SW480 (cell line): ENCODE data around the gene MRPL58.

Experiments used
- DNase-seq: peaks from one replicate; pipeline ENCODE4 v3.0.0-alpha.2; 2016; ENCODE audit warnings: low spot score

Gene MRPL58

GRCh38 chr17:75047398-75048098 is 35.1 kb downstream of the MRPL58 start:
- no peak for DNase-seq

- no peak for DNase-seq
These were observed 35.9 kb downstream of the MRPL58 start for GRCh38 chr17:75048249-75048878.

- DNase-seq = no peak
These were observed 36.6 kb downstream of the MRPL58 start for GRCh38 chr17:75049057-75049456.

GRCh38 chr17:75049706-75050105 is 37.2 kb downstream of the MRPL58 start:
- DNase-seq = no peak

- DNase-seq = no peak
These were observed 39.5 kb downstream of the MRPL58 start for GRCh38 chr17:75051941-75052340.

- DNase-seq = peak; percentile 52
These were observed 47.2 kb downstream of the MRPL58 start for GRCh38 chr17:75059369-75060345.

- DNase-seq = no peak
These were observed 48.1 kb downstream of the MRPL58 start for GRCh38 chr17:75060434-75061054.

- no peak for DNase-seq
These were observed 48.6 kb downstream of the MRPL58 start for GRCh38 chr17:75061055-75061438.

- DNase-seq = no peak
These were observed 49.1 kb downstream of the MRPL58 start for GRCh38 chr17:75061618-75062017.

- no peak for DNase-seq
These were observed 50.7 kb downstream of the MRPL58 start for GRCh38 chr17:75063201-75063600.

- no peak for DNase-seq
These were observed 51.2 kb downstream of the MRPL58 start for GRCh38 chr17:75063626-75064025.

- no peak for DNase-seq
These were observed 51.6 kb downstream of the MRPL58 start for GRCh38 chr17:75064040-75064439.

- no peak for DNase-seq
These were observed 52.0 kb downstream of the MRPL58 start for GRCh38 chr17:75064460-75064859.

- no peak for DNase-seq
These were observed 52.5 kb downstream of the MRPL58 start for GRCh38 chr17:75064867-75065561.

GRCh38 chr17:75065562-75066151 is 53.2 kb downstream of the MRPL58 start:
- DNase-seq = no peak

GRCh38 chr17:75067856-75068255 is 55.4 kb downstream of the MRPL58 start:
- DNase-seq = no peak

GRCh38 chr17:75068750-75069149 is 56.3 kb downstream of the MRPL58 start:
- DNase-seq = no peak

- DNase-seq = peak; percentile 55
These were observed 57.3 kb downstream of the MRPL58 start for GRCh38 chr17:75069783-75070182.
